Raji (cell line): Measurements from ENCODE around the gene FLACC1.

Experiments used
- POLR2A ChIP-seq: IDR thresholded peaks from 2 replicates; pipeline ENCODE4 v1.6.1; 2011; ENCODE audit warnings: low read depth, low read length, control low read depth; ENCODE audit not compliant: insufficient read depth

FLACC1 gene

GRCh38 chr2:201361078-201361733 is 4.1 kb upstream of the FLACC1 start:
- TF ChIP-seq POLR2A, result no peak

DNA sequence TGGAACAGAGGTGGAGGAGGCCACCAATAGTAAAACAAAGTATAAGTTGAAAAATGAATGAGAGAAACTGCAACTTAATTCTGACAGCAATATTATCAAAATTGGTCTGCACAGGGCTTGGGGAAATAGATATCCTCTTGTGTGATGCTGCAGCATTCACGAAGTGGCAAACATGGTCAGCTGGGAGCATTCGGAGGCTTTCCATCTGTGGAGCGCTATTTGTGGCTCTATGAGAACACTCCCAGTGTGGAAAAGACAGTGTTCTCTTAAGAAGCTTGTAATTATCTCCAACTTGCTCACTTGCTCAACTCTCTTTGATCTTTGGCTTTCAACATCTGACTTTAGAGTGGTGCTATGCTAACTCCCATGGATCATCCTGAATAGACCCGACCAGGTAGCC is 3.1 kb upstream of the FLACC1 start:
- TF ChIP-seq POLR2A, result no peak

DNA sequence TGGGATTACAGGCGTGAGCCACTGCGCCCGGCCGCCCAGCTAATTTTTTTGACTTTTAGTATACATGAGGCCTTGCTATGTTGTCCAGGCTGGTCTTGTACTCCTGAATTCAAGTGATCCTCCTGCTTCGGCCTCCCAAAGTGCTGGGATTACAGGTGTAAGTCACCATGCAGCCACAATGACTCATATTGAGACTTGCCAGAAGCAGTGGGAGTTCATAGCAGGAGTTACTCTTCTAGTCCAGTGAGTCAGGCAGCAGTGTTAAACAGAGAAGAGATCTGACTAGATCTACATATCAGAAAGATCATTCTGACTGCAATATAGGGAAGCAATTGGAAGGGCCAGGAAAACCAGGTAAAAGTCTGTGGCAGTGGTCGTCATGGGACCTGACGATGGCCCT is 1.5 kb upstream of the FLACC1 start:
- no peak for TF ChIP-seq POLR2A

DNA sequence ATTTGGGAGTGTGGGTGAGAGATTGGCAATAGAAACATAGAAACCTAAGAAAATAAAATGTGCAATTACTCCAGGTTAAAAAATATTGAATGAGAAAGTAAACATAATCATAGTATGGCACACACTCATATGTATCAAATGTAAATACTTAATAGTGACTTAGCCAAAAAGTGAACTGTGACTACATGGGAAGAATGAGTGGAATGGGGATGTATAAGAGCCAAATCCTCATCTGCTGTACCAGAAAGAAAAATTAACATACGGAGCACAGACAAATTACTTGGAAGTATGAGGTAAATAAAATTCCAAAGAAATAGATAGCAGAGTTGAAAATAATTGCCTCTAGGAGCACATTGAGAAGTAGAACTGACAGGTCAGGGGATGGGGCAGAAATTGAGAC is 4.0 kb downstream of the FLACC1 start:
- TF ChIP-seq POLR2A, result no peak

DNA sequence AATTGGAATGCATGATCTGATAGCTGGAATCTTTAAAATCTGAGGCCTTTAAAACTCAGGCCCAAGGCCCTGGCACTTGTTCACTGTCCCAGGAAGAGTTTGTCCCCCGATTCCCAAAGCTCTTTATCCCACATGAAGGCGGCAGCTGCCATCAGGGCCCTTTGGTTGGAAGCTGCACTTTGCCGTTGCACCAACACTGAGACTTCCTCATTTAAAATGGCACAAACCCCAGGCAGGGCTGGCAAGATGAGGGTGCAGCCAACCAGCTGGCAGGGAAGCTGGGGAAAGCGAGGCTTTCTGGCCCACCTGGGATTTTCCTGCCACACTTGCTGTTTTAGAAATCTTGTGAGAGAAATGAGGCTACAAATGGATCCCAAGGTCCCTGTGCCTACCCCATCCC is 6.3 kb downstream of the FLACC1 start:
- TF ChIP-seq POLR2A, result no peak

DNA sequence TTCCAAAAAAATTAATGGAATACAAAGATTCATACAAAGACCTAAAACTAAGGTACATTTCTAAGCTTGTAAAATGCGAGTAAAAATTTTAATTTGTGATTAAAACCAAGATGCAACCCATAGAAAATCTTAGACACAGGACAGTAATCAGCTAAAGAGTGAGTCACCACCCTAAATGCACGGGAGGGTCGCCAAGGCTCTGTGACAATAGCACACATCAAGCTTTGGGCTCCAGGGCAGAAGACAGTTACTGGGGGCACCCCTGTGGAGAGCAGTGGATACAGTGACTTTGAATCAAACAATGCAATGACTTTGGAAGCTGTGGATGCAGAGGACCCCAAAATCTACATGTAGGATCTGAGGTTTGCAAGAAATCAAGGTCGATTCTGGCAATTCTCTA is 7.5 kb downstream of the FLACC1 start:
- no peak for TF ChIP-seq POLR2A

DNA sequence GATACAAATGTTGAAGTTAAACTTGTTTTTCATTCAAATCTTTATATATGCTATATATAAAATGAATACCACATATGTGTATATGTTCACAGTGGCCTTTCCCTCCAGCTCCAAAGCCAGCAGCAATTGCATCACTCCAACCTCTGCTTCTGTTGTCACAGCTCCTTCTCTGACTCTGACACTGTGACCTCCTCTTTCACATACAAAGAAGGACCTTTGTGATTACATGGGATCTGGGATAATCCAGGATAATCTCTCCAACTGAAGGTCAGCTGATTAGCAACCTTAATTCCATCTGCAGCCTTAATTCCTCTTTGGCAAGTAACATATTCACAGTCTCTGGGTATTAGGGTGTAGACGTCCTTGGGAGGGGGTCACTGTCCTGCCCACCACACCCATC is 8.4 kb downstream of the FLACC1 start:
- TF ChIP-seq POLR2A, result no peak

GRCh38 chr2:201347138-201347537 is 10.0 kb downstream of the FLACC1 start:
- TF ChIP-seq POLR2A, result no peak

- TF ChIP-seq POLR2A, result no peak
Observed at GRCh38 chr2:201345625-201346213, 11.4 kb downstream of the FLACC1 start.

DNA sequence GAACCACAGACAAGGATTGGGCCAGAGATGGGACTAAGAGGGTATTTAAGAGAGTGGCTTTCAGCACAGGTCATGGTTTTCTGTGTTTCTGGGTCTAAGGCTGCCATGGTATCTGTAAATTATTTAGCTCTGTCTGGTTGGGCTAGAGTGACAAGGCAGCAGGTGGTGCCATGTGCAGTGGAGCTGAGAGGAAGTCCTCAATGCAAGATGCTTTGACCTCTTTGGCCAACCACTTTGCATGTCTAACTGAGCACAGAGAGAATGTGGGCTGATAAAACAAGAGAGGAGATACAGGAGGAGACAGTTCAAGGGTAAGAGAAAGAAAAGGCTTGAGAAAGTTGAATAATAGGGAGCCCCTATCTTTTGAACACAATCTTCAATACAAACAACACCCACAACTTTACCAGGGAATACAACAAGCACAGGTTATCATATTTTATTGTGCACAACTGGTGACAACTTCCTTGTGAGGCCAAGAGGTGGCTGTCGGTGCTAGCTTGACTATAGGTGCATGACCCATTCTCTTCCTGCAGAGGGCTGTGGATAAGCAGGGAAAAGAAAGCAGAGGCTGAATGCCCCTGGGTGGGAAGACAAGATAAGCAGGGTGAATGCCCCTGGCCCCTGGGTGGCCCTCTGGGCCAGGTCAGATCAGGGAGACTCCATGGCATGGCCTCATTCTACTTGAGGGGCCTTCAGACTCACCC is 12.3 kb downstream of the FLACC1 start:
- no peak for TF ChIP-seq POLR2A

- TF ChIP-seq POLR2A, result no peak
Observed at GRCh38 chr2:201343559-201343958, 13.6 kb downstream of the FLACC1 start.

- no peak for TF ChIP-seq POLR2A
Observed at GRCh38 chr2:201342923-201343322, 14.2 kb downstream of the FLACC1 start.

DNA sequence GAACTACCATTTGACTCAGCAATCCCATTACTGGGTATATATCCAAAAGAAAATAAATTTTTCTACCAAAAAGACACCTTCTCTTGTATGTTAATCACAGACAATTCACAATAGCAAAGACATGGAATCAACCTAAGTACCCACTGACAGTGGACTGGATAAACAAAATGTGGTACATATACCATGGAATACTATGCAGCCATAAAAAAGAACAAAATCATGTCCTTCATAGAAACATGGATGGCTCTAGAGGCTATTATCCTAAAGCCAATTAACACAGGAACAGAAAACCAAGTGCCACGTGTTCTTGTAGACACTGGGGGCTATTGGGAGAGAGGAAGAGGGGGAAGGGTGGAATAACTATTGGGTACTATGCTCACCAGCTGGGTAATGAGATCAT is 27.7 kb downstream of the FLACC1 start:
- TF ChIP-seq POLR2A, result no peak

DNA sequence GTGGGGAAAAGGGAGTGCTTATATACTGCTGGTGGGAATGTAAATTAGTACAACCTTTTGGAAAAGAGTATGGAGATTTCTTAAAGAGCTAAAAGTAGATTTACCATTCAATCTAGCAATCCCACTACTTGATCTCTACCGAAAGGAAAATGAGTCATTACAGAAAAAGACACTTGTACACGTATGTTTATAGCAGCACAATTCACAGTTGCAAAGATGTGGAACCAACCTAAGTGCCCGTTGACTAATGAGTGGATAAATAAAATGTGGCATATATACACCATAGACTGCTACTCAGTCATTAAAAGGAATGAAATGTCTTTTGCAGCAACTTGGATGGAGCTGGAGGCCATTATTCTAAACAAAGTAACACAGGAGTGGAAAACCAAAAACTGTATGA is 29.5 kb downstream of the FLACC1 start:
- no peak for TF ChIP-seq POLR2A

- TF ChIP-seq POLR2A, result no peak
Observed at GRCh38 chr2:201322772-201323171, 34.4 kb downstream of the FLACC1 start.

DNA sequence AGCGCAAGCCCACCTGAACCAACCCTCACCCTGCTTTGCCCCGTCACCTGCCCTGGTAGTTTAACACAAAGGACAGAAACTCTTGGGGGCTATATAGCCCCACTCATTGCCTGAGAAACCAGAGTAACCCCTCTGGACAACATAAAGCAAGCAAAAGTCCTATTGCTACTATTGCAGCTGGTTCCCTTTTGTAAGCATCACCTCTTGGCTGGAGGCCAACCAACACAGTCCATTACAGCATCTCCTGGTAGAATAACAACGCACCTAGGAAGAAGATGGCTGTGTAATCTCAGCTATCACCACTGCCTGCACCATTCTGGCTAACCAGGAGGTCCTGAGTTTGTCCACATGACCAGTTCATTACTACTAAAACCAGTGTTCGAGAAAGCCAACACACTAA is 36.4 kb downstream of the FLACC1 start:
- no peak for TF ChIP-seq POLR2A
